ENCODE measurements around the gene HOXD9.

GRCh38 chr2:176125772-176126054, 3.2 kb downstream of the HOXD9 start:
- no peak for TF ChIP-seq POLR2A (IDR thresholded peaks at IDR 0.05)
- TF ChIP-seq CTCF (IDR thresholded peaks at IDR 0.05) = no peak

Measured in stomach (tissue), 4 donors.